GM18498 (cell line): ENCODE measurements around the gene SPIN2A.
"Not testable (repeated sequence)": the region's sequence is repeated elsewhere in the genome, so short reads cannot be mapped to it uniquely, and the experiment has no call there.

ENCODE experiments used
- ATAC-seq: cut with Tn5 transposase; IDR thresholded peaks from one replicate; pipeline ENCODE4 v1.9.1; 2021; ENCODE audit warnings: mild to moderate bottlenecking, moderate library complexity; ENCODE audit not compliant: unreplicated experiment

SPIN2A gene

DNA sequence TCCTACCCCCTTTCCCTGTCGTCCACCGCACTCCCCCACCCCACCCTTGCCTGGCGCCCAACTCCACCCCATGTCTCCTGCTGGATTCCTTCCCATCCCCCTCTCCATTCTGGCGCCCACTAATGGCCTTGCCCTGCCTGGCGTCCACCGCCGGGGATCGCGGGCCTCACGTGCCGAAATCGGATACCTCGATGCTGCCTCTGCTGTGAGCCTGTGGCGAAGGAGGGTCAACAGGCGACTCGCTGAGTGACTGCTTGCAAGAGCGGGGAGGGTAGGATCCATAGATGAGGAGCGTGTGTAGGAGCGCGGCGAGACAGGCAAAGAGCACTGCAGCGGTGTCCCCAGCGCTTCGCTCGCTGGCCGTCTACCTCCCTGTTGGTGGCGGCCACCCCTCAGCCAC lies at the start of gene SPIN2A:
Gene SPIN2A (minus strand): TSS at position 325 of the 400 bp plus-strand sequence. CDS start 800 bp downstream, outside the sequence.
- ATAC-seq, result not testable (repeated sequence)

DNA sequence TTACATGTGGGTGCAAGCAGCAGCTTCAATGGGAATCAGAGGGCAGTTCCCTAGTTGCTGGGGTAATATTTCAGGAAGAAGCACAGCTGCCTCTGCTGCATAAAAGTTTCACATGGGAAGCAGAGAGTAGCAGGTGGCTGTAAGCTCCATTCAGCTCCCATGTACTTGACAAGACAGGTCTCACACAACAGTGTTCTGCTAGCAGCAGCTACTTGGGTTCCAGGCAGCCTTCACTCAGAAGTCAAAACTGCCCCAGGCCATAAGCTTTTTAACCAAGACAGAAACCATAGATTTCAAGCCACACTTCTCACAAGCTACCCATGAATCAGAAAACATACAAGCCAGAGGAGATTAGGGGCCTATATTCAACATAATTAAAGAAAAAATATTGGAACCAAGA lies 41.4 kb upstream of the SPIN2A start:
- no peak for ATAC-seq

DNA sequence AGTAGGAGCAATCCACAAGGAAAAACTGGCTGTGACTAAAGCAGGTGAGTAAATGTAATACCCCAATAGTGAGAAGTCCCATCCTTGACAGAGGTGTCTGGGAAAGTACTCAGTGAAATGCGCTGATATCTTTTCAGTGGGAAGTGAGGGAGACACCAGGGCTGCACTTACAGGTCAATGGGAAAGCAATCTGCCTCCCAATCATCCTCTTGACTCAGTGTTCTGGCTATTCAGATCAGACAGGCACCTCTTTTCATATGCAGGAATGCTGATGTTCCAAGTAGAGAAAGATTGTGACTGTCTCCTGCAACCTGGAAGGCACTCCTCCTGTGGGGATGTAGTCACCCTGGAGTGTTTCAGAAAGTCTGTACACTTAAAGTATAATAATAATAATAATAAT lies 39.9 kb upstream of the SPIN2A start:
- no peak for ATAC-seq

DNA sequence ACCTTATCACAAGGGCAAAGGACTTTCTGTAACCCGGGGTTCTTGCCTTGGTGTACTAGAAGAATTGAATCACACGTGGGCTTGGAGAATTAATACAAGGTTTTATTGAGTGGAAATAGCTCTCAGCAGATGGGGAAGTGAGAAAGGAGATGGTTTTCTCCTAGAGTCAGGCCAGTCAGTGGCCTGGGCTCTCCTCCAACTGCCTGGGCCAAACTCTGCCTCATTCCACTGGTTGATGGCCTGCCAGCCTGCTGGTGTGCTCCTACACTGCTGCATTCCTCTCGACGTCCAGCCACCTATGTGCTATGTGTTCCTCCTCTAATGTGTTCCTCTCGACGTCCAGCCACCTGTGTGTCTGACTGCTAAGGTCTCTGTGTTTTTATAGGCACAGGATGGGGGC lies 35.3 kb upstream of the SPIN2A start:
- ATAC-seq, result no peak

GRCh38 chrX:57156397-57157049 lies 19.3 kb upstream of the SPIN2A start:
- ATAC-seq, result no peak

- no peak for ATAC-seq
Measured at GRCh38 chrX:57155171-57155570, 18.0 kb upstream of the SPIN2A start.

DNA sequence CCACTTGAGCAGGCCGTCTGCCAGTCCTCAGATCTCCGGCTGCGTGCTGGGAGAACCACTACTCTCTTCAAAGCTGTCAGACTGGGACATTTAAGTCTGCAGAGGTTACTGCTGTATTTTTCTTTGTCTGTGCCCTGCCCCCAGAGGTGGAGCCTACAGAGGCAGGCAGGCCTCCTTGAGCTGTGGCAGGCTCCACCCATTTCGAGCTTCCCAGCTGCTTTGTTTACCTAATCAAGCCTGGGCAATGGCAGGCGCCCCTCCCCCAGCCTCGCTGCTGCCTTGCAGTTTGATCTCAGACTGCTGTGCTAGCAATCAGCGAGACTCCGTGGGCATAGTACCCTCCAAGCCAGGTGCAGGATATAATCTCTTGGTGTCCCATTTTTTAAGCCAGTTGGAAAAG lies 15.0 kb upstream of the SPIN2A start:
- not testable (repeated sequence) for ATAC-seq

DNA sequence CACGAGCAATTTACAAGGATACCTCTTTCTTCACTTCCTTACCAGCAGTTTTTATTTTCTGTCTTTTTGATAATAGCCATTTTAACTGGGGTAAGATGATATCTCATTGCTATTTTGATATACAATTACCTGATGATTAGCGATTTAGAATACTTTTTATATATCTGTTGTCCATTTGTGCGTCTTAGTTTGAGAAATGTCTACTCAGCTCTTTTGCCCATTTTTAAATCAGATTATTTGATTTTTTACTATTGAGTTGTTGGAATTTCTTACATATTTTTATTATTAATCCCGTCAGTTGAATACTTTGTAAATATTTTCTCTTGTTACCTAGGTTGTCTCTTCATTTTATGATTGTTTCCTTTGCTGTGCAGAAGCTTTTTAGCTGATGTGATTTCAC lies 1.5 kb upstream of the SPIN2A start:
- no peak for ATAC-seq

DNA sequence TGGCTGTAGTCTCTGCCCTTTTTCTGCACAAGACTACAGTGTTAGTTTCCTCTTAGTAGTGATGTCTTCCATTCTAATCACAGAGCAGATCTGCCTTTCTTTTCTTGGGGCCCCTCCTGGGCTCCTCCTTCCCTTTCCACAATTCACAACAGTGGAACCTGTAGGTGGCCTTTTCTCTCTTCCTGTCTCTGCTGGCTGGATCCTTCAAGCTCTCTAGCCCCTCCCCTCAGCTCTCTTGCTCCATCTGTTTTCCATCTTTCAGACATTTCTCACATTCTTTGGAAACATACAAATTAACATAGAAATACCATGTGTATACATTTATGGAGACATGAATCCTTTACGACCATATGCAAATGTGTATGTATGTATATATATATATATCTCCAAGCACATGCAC lies 304 bp upstream of the SPIN2A start:
- ATAC-seq, result no peak

GRCh38 chrX:57136589-57136988 lies 608 bp downstream of the SPIN2A start:
- not testable (repeated sequence) for ATAC-seq

GRCh38 chrX:57135287-57135686 lies 1.9 kb downstream of the SPIN2A start:
- ATAC-seq, result no peak

GRCh38 chrX:57134702-57135101 lies 2.5 kb downstream of the SPIN2A start:
- ATAC-seq, result no peak

DNA sequence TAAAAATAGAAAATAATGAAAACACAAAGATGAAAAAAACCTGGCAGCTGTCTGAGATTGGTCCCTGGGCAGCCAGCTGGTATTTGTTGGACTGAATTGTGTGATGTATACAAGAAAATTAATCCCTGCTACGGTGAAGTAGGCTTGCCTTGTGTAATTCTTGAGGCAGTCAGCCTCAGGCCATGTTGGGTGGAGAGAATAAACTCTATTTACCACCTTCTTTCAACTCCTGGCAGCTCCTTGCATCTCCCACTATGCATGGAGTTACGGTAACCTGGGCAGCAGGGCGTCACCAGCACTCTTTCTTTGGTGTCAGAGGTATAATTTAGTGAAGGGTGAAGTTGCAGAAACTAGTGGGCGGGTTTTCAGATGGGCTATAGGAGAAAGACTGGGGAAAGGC lies 3.5 kb downstream of the SPIN2A start:
- no peak for ATAC-seq

GRCh38 chrX:57133284-57133683 lies 3.9 kb downstream of the SPIN2A start:
- not testable (repeated sequence) for ATAC-seq

DNA sequence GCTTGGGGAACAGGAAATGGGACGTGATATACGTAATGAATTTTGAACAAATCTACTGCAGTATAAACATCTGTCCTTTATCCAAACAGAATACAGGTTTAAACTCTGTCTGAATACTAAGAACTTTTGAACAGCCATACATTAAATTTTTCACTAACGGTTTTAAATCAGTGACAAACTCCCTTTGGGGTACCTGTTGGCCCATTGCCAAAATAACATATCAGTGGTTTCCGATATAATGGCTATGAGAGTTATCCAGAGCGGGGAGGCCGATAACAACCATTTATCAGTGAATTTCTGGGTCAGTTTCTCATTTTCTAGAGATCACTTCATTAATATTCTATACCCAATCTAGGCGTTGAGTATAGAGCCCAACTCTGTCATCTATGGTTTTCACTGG lies 5.2 kb downstream of the SPIN2A start:
- ATAC-seq, result no peak

DNA sequence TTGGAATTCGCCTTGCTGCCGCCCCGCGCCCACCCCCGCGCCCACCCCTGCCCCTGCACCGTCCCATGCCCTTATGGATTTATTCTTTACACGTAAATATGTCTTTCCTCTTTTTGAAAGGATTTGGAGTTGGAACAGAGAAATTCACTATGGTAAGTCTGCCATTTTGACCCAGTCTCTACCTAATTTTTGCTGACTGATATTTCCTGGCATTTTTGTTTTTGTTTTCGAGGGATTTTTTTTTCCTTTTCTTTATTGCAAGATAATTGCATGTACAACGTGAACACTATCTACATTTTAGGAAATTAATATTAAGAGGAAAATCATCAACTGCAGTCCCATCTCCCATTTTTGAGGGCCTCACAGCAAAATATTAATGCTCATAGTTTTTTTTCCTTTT lies 15.4 kb downstream of the SPIN2A start:
- ATAC-seq, result no peak

- peak; percentile 100 for ATAC-seq
Measured at GRCh38 chrX:57121162-57121755, 15.9 kb downstream of the SPIN2A start, which contains the start of gene SPIN2B. Gene SPIN2B (minus strand): TSS chrX:57121548.

- ATAC-seq, result not testable (repeated sequence)
Measured at GRCh38 chrX:57120619-57121161, 16.5 kb downstream of the SPIN2A start.

GRCh38 chrX:57119416-57119815 lies 17.8 kb downstream of the SPIN2A start:
- no peak for ATAC-seq

- not testable (repeated sequence) for ATAC-seq
Measured at GRCh38 chrX:57117566-57117965, 19.6 kb downstream of the SPIN2A start.

DNA sequence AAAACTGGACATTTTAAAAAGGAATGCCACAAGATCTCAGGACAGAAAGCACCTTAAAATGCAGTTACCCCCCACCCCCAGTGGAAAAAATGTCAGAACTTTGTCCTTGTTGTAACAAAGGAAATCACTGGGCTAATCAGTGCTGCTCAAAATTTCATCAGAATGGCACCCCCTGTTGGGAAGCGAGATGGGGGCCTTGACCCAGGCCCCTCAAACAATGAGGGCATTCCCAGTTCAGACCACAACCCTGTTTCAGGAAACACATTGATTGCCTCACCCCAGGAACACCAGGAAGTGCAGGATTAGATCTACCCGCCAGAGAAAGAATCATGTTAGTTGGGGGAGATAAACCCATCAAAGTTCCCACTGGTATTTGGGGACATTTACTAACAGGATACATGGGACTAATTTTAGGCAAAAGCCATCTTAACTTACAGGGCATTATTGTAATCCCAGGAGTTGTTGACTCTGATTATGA lies 32.2 kb downstream of the SPIN2A start:
- ATAC-seq, result no peak

DNA sequence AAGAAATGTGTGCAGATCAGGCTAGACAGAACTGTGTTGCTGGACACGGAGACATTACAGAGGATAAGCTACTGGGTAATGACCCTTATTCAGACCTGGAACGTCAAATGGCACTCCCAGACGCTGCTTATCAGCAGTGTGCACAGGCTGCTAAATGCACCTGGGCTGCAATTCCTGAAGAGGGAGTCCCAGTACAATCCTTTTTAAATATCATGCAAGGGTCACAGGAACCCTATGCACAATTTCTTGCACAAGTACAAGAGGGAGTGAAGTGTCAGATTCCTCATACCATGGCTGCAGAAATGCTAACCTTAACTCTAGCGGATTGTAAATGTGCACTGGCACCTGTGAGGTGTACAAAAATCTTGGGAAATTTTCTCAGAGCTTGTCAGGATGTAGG lies 32.8 kb downstream of the SPIN2A start:
- no peak for ATAC-seq
